K562 (cell line): Measurements from ENCODE around the gene DAB1. TPM values are rescaled to one million over a fixed set of nuclear protein-coding genes. Genes with fewer than 3 reads are reported as not detected.
A peak's percentile ranks its signal among the peaks of the same experiment; 100 is the strongest.

Experiments used
- ATAC-seq: fragments of 200-7000 bp; cut with Tn5 transposase; 3 replicates; pipeline ENCODE4 v1.9.1; 2020; ENCODE audit warnings: moderate library complexity
- BruUV-seq: library from RNA; stranded (reverse); fragments of 400-500 nt; replicated peaks from 2 replicates; lab custom pipeline; 2021; lab: Mats Ljungman, UMichigan
- CTCF ChIA-PET: fragments of 300-600 bp; formaldehyde crosslinking; extraction: SDS; loops from one replicate; lab custom pipeline; 2021; ENCODE audit warnings: low intra/inter-chr PET ratio; lab: Yijun Ruan, JAX
- POLR2A ChIA-PET: fragments of 300-600, 350-650 bp; sonication (Branson Sonifier 250); formaldehyde crosslinking; extraction: SDS; loops from one replicate; lab custom pipeline; 2021; ENCODE audit warnings: antibody characterized with exemption, inconsistent platforms; lab: Yijun Ruan, JAX
- DNase-seq, 4 experiments: peaks; one replicate each; pipeline versions ENCODE4 v3.0.0 to v3.0.0-alpha.2; 2011 to 2018; ENCODE audit warnings: low spot score in 3 of 4, mixed read lengths in 3 of 4; ENCODE audit errors: extremely low read depth in 1 of 4
- FAIRE-seq: peaks from 2 replicates; lab custom pipeline; 2011; peaks lifted over from hg19 to GRCh38; lab: Jason Lieb, UNC
- H2AFZ ChIP-seq: 2 replicates; pipeline ENCODE4 v1.6.0; 2011; ENCODE audit warnings: low read depth, low read length, control low read depth, inconsistent platforms
- H3K27ac ChIP-seq: fragments of 200-600 bp; 3 replicates; pipeline ENCODE4 v1.8.0; 2011; ENCODE audit warnings: low read depth, mild to moderate bottlenecking, control low read depth, inconsistent platforms, low read length, moderate library complexity, mixed read lengths; ENCODE audit errors: extremely low read depth
- H3K27me3 ChIP-seq, 2 experiments: fragments of 300-600 bp in 1 of 2; 2 replicates in 1 of 2; 3 replicates in 1 of 2; pipeline versions ENCODE4 v1.6.0 to v1.8.0; 2011; ENCODE audit warnings: inconsistent platforms in 2 of 2, low read length in 2 of 2, mild to moderate bottlenecking in 1 of 2, mixed read lengths in 1 of 2, moderate library complexity in 1 of 2; ENCODE audit not compliant: control insufficient read depth in 2 of 2, insufficient read depth in 2 of 2
- H3K36me3 ChIP-seq: fragments of 300-600 bp; 3 replicates; pipeline ENCODE4 v1.8.0; 2011; ENCODE audit warnings: mild to moderate bottlenecking, low read length, inconsistent platforms; ENCODE audit not compliant: control insufficient read depth, insufficient read depth
- H3K4me1 ChIP-seq, 2 experiments: fragments of 200-600 bp in 1 of 2; replicated peaks in 1 of 2; 2 replicates in 1 of 2; 3 replicates in 1 of 2; pipeline versions ENCODE4 v1.5.1 to v1.8.0; 2011; ENCODE audit warnings: inconsistent platforms in 2 of 2, low read length in 2 of 2, mild to moderate bottlenecking in 1 of 2, mixed read lengths in 1 of 2, moderate library complexity in 1 of 2; ENCODE audit not compliant: control insufficient read depth in 2 of 2, insufficient read depth in 2 of 2
- H3K4me2 ChIP-seq: 2 replicates; pipeline ENCODE4 v1.6.1; 2011; ENCODE audit warnings: low read length, control low read depth, inconsistent platforms, mixed read lengths; ENCODE audit not compliant: insufficient read depth
- H3K4me3 ChIP-seq: fragments of 200-600 bp; sonication (generic), shearing (Covaris generic); 2 replicates; pipeline ENCODE4 v1.5.1; 2016; ENCODE audit warnings: control low read depth, inconsistent platforms
- H3K79me2 ChIP-seq: fragments of 200-600 bp; 3 replicates; pipeline ENCODE4 v1.8.0; 2011; ENCODE audit warnings: low read length, inconsistent platforms; ENCODE audit not compliant: control insufficient read depth, insufficient read depth
- H3K9ac ChIP-seq, 2 experiments: 2 replicates each; pipeline versions ENCODE4 v1.6.0 to v1.6.1; 2011; ENCODE audit warnings: low read depth in 2 of 2, low read length in 2 of 2, control low read depth in 1 of 2, inconsistent platforms in 1 of 2, mild to moderate bottlenecking in 1 of 2, mixed read lengths in 1 of 2; ENCODE audit not compliant: insufficient read depth in 1 of 2
- H3K9me1 ChIP-seq: one replicate; pipeline ENCODE4 v1.6.0; 2011; ENCODE audit warnings: inconsistent platforms, mild to moderate bottlenecking, low read length, moderate library complexity; ENCODE audit not compliant: control insufficient read depth, insufficient read depth
- H3K9me3 ChIP-seq: replicated peaks from 2 replicates; pipeline ENCODE4 v1.5.1; 2011; ENCODE audit warnings: low read depth, low read length, inconsistent platforms; ENCODE audit not compliant: control insufficient read depth, insufficient read depth
- H4K20me1 ChIP-seq: replicated peaks from 2 replicates; pipeline ENCODE4 v1.6.1; 2011; ENCODE audit warnings: low read length, inconsistent platforms, mixed read lengths; ENCODE audit not compliant: control insufficient read depth, insufficient read depth
- CREB3 ChIP-seq: fragments of 450-650 bp; conservative IDR thresholded peaks from 2 replicates; pipeline ENCODE4 v1.6.1; 2016; ENCODE audit warnings: missing genetic modification characterization, low read depth, mild to moderate bottlenecking, missing compliant biosample characterization, moderate library complexity
- E2F5 ChIP-seq: sonication (generic); formaldehyde crosslinking; IDR thresholded peaks from 2 replicates; pipeline ENCODE4 v1.8.0; 2022; ENCODE audit warnings: mild to moderate bottlenecking, missing genetic modification reagents
- E4F1 ChIP-seq: fragments of 250-450 bp; sonication (Bioruptor Pico); IDR thresholded peaks from 2 replicates; pipeline ENCODE4 v1.5.0; 2021; ENCODE audit warnings: mild to moderate bottlenecking, borderline replicate concordance
- RAD21 ChIP-seq, 2 experiments: fragments of 250-450 bp in 1 of 2; fragments of 450-650 bp in 1 of 2; sonication (Bioruptor Pico) in 1 of 2; formaldehyde crosslinking in 1 of 2; IDR thresholded peaks in 1 of 2; conservative IDR thresholded peaks in 1 of 2; 2 replicates each; pipeline versions ENCODE4 v1.4.0 to v1.8.0; 2020 to 2022; ENCODE audit warnings: mild to moderate bottlenecking in 2 of 2, moderate library complexity in 1 of 2
- TEAD4 ChIP-seq, 2 experiments: sonication (generic) in 1 of 2; formaldehyde crosslinking in 1 of 2; IDR thresholded peaks; 2 replicates each; pipeline versions ENCODE4 v1.6.1 to v1.8.0; 2012 to 2022; ENCODE audit warnings: borderline replicate concordance in 1 of 2, inconsistent platforms in 1 of 2, low read length in 1 of 2, mild to moderate bottlenecking in 1 of 2, missing genetic modification reagents in 1 of 2
- ZNF431 ChIP-seq: sonication (generic); formaldehyde crosslinking; IDR thresholded peaks from 2 replicates; pipeline ENCODE4 v1.8.0; 2022; ENCODE audit warnings: mild to moderate bottlenecking, missing genetic modification reagents
- ZNF655 ChIP-seq: fragments of 250-450 bp; sonication (Bioruptor Pico); IDR thresholded peaks from 2 replicates; pipeline ENCODE4 v1.5.0; 2021
- WGBS: fragments of 100-300 bp; shearing (Covaris generic); methylation state at CpG from one replicate; pipeline ENCODE4 v1.1.6; 2016; ENCODE audit warnings: low coverage, mixed read lengths; ENCODE audit not compliant: insufficient coverage; ENCODE audit errors: missing lambda C conversion rate; 5-methylcytosine and 5-hydroxymethylcytosine counted together
- in situ Hi-C: fragments of 300-500 bp; cut with MboI; formaldehyde crosslinking; loops from 4 replicates; pipeline ENCODE4 v1.15.0; 2018; ENCODE audit warnings: inconsistent platforms, mixed read lengths
- intact Hi-C: fragments of 100-400 bp; cut with micrococcal nuclease; formaldehyde crosslinking; loops from 2 replicates; pipeline ENCODE4 v1.14.2; 2022
- polyA plus RNA-seq, 8 experiments: library from polyadenylated mRNA; depleted of rRNA in 4 of 8; stranded (reverse) in 5 of 8; unstranded in 3 of 8; fragments of >200 nt; fragmentation: Nextera tagmentation in 2 of 8; fragmentation: Illumina TruSeq in 1 of 8; extraction: Ambion mirVana in 2 of 8; extraction: Trizol in 1 of 8; gene quantifications; 2 replicates each; pipeline versions ENCODE4 v1.2.1 to v1.2.3, GENCODE V29; 2011 to 2014; ENCODE audit warnings: inconsistent platforms in 1 of 8, missing spikeins in 1 of 8
- total RNA-seq, 7 experiments: library from RNA; depleted of rRNA in 6 of 7; stranded (reverse); fragments of >200 nt in 6 of 7; fragmentation: Illumina TruSeq in 2 of 7; extraction: Trizol in 2 of 7; gene quantifications; 2 replicates each; pipeline versions ENCODE4 v1.2.1 to v1.2.3, GENCODE V29; 2011 to 2021; ENCODE audit warnings: low replicate concordance in 1 of 7

DAB1 gene
- total and polyA plus RNA-seq, 9 of the 15 experiments (the other 6 are each of a cell fraction or from before 2014, with no cell fraction given): not detected

- FAIRE-seq (no peak), ATAC-seq (no peak), DNase-seq (no peak)
- H3K9ac ChIP-seq: no peak overlapping the region
- H3K9me1 ChIP-seq: no peaks in the 10 kb centered on the region
- no peaks in the 10 kb centered on the region for H3K36me3 ChIP-seq
- H3K9me3 ChIP-seq: no peaks in the 10 kb centered on the region
- H3K79me2 ChIP-seq: no peaks in the 10 kb centered on the region
- intact Hi-C loops (no loop called here), in situ Hi-C loops (no loop called here)
- TF ChIP-seq ZNF431 (CRISPR knock-in tag) (no peak), RAD21 (CRISPR knock-in tag; conservative IDR thresholded peaks at IDR 0.05 in 1 of 2, IDR thresholded peaks at IDR 0.05 in 1 of 2) (0 out of 4 replicates have a peak, but pooled peaks of 1 of the 2 experiments have one; percentile 13)
- 4% methylated on average over 6 of the region's 6 CpGs for WGBS
- no TSS peak for BruUV-seq
- H2AFZ ChIP-seq: no peak overlapping the region
- H3K4me3 ChIP-seq: no peak overlapping the region
- no peak overlapping the region for H3K4me2 ChIP-seq
- H3K27ac ChIP-seq: no peak overlapping the region
- H3K4me1 ChIP-seq: peaks cover 0 to 4% of the 10 kb centered on the region in 2 experiments; a peak in 2 of 5 replicates
- no peaks in the 10 kb centered on the region for H4K20me1 ChIP-seq
- ChIA-PET POLR2A (no interaction called here), CTCF (no interaction called here)
- H3K27me3 ChIP-seq: peaks cover 0 to 4% of the 10 kb centered on the region in 2 experiments; a peak in 1 of 5 replicates
Observed at GRCh38 chr1:57340334-57341070, 83.4 kb downstream of the DAB1 start.

GRCh38 chr1:57337623-57338022, 86.2 kb downstream of the DAB1 start:
- Histone ChIP-seq H3K9me3 (no peaks in the 10 kb centered on the region), H3K4me1 (no peaks in the 10 kb centered on the region; a peak in 1 of 5 replicates), H3K79me2 (no peaks in the 10 kb centered on the region), H3K4me3 (no peak overlapping the region), H3K27me3 (peaks cover 0 to 4% of the 10 kb centered on the region in 2 experiments; a peak in 2 of 5 replicates), H3K9ac (no peak overlapping the region), H3K4me2 (no peak overlapping the region), H3K27ac (no peak overlapping the region), H2AFZ (no peak overlapping the region), H3K36me3 (no peaks in the 10 kb centered on the region), H3K9me1 (no peaks in the 10 kb centered on the region), H4K20me1 (no peaks in the 10 kb centered on the region)
- POLR2A ChIA-PET: no interaction called here
- in situ Hi-C loops (no loop called here), intact Hi-C loops (no loop called here)
- 0% methylated on average over 2 of the region's 3 CpGs for WGBS
- DNase-seq (no peak), ATAC-seq (no peak), FAIRE-seq (no peak)
- no TSS peak for BruUV-seq
- CTCF ChIA-PET: no interaction called here
- TF ChIP-seq E4F1 (no peak), CREB3 (tag) (no peak), TEAD4 (IDR thresholded peaks at IDR 0.05; ENCODE audit: low read length) (no peak), TEAD4 (CRISPR knock-in tag; IDR thresholded peaks at IDR 0.05; ENCODE audit: borderline replicate concordance) (no peak), E2F5 (CRISPR knock-in tag) (no peak), ZNF655 (CRISPR knock-in tag) (no peak)
